ENCODE measurements around the gene USP49.

USP49 gene

DNA sequence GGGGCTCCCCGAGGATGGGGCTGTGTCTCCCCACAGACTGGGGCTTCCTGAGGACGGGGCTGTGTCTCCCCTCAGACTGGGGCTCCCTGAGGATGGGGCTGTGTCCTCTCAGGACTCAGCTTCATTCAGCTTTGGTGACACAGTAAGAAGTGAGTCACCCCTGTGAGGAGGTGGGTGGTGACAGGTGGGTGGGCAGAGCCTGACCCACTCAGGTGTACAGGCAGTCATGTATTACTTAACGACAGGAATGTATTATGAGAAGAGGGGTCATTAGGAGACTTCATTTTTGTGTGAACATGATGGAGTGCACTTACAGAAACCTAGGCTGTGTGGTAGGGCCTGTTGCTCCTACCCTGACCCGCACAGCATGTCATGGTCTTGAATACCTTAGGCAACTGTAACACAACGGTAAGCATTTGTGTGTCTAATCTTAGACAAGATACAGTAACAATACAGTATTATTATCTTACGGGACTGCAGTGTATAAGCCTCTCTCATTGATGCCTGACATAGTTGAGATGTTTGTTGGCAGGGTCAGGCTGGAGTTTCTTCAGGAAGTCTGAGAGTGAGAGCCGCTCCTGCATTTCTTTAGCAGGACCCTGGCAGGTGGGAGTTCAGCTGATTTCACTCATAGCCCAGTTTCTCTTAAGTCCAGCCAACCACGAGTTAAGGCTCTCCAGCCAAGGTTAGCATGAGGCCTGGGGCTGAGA is 137.1 kb downstream of the USP49 start:
- Histone ChIP-seq H3K4me3 (ENCODE audit: low read length) (no peak overlapping the region), H3K4me1 (ENCODE audit: control insufficient read depth, insufficient read depth, low read length) (no peaks in the 10 kb centered on the region), H3K27me3 (ENCODE audit: control insufficient read depth, insufficient read depth, low read length) (peaks cover 48% of the 10 kb centered on the region), H3K9me3 (replicated peaks; ENCODE audit: low read length) (no peaks in the 10 kb centered on the region), H3K4me2 (ENCODE audit: low read length) (no peak overlapping the region), H3K9ac (ENCODE audit: low read depth, low read length) (no peak overlapping the region), H3K36me3 (ENCODE audit: insufficient read depth, low read length) (no peaks in the 10 kb centered on the region)

DNA sequence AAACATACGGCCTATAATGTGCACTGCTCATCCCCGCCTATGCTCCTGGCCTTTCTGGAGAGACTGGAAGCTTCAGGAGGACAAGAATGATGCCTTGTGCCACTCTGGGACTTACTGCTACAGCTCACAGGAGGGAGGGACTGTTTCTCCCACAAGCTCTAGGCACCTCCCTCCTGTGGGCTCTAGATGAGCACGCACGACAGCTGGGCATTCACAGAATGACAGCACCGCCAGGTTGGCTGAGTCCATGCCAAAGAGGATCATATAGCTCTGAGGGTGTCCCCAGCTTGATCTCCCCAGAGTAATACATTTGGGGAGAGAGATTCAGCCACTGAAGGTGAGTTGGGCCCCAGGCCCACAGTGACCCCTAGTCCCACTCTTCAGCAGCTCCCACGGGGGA is 137.9 kb downstream of the USP49 start:
- Histone ChIP-seq H3K27me3 (ENCODE audit: control insufficient read depth, insufficient read depth, low read length) (peaks cover 48% of the 10 kb centered on the region), H3K4me1 (ENCODE audit: control insufficient read depth, insufficient read depth, low read length) (no peaks in the 10 kb centered on the region), H3K9ac (ENCODE audit: low read depth, low read length) (no peak overlapping the region), H3K4me2 (ENCODE audit: low read length) (no peak overlapping the region), H3K36me3 (ENCODE audit: insufficient read depth, low read length) (no peaks in the 10 kb centered on the region), H3K4me3 (ENCODE audit: low read length) (no peak overlapping the region), H3K9me3 (replicated peaks; ENCODE audit: low read length) (no peaks in the 10 kb centered on the region)

DNA sequence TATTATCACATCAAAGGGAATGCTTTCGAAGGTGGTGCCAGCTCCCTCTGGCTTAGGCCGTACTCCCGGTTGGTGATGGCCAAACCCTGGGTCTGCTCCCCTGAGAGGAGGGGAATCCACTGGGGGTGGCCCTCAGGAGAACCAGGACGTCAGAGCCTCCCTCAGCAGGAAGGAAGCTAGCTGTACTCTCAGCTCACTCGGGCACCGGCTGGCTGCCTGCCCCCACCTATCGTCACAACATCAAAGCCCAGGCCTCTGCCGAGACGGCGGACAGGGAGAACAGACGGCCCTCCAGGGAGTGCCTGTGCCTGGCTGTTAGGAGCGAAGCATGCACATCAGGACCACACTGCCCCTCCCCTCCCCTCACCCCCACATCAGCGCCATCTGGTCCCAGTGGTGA is 138.8 kb downstream of the USP49 start:
- no peaks in the 10 kb centered on the region for H3K9me3 ChIP-seq (replicated peaks; ENCODE audit: low read length)
- H3K4me2 ChIP-seq (ENCODE audit: low read length): no peak overlapping the region
- no peak overlapping the region for H3K4me3 ChIP-seq (ENCODE audit: low read length)
- peaks cover 48% of the 10 kb centered on the region for H3K27me3 ChIP-seq (ENCODE audit: control insufficient read depth, insufficient read depth, low read length)
- H3K36me3 ChIP-seq (ENCODE audit: insufficient read depth, low read length): no peaks in the 10 kb centered on the region
- no peaks in the 10 kb centered on the region for H3K4me1 ChIP-seq (ENCODE audit: control insufficient read depth, insufficient read depth, low read length)
- H3K9ac ChIP-seq (ENCODE audit: low read depth, low read length): no peak overlapping the region

DNA sequence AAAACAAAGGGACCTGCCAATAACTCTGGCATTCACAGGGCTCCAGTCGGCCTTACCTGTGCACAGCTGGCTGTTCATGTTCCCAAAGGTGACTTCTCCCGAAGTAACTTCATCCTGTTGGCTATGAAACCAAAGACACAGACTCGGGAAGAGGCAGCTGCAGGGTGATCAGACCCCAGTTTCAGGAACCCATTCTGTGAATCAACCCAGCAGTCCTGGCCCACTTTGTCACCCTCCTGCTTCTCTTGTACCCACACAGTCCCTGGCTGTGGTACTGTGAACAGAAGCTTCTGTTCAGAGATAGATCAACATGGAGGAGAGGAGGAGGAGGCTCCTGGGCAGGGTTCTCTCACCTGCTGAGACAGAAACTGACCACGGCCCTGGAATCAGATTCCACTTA is 139.3 kb downstream of the USP49 start:
- Histone ChIP-seq H3K36me3 (ENCODE audit: insufficient read depth, low read length) (no peaks in the 10 kb centered on the region), H3K27me3 (ENCODE audit: control insufficient read depth, insufficient read depth, low read length) (peaks cover 48% of the 10 kb centered on the region), H3K9ac (ENCODE audit: low read depth, low read length) (no peak overlapping the region), H3K4me1 (ENCODE audit: control insufficient read depth, insufficient read depth, low read length) (no peaks in the 10 kb centered on the region), H3K9me3 (replicated peaks; ENCODE audit: low read length) (no peaks in the 10 kb centered on the region), H3K4me2 (ENCODE audit: low read length) (no peak overlapping the region), H3K4me3 (ENCODE audit: low read length) (no peak overlapping the region)

DNA sequence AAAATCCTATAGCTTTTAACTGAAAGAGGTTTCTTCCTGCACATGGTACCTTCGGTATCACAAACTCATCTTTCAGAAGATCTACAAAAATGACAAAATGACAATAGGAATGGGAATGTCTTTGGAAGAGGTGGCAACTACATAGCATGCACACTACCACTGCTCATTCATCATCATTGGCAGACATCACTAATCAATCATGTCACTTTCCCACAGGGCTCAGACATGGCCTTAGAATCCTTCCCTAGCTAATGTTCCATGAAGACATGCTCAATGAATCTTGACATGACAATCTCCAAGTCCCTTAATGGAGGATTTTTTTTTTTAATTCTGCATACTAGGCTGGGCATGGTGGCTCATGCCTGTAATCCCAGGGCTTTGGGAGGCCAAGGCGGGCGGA is 144.8 kb downstream of the USP49 start:
- no peaks in the 10 kb centered on the region for H3K4me1 ChIP-seq (ENCODE audit: control insufficient read depth, insufficient read depth, low read length)
- H3K4me2 ChIP-seq (ENCODE audit: low read length): no peak overlapping the region
- no peaks in the 10 kb centered on the region for H3K9me3 ChIP-seq (replicated peaks; ENCODE audit: low read length)
- no peak overlapping the region for H3K4me3 ChIP-seq (ENCODE audit: low read length)
- peaks cover 33% of the 10 kb centered on the region for H3K27me3 ChIP-seq (ENCODE audit: control insufficient read depth, insufficient read depth, low read length)
- H3K9ac ChIP-seq (ENCODE audit: low read depth, low read length): no peak overlapping the region
- no peaks in the 10 kb centered on the region for H3K36me3 ChIP-seq (ENCODE audit: insufficient read depth, low read length)

DNA sequence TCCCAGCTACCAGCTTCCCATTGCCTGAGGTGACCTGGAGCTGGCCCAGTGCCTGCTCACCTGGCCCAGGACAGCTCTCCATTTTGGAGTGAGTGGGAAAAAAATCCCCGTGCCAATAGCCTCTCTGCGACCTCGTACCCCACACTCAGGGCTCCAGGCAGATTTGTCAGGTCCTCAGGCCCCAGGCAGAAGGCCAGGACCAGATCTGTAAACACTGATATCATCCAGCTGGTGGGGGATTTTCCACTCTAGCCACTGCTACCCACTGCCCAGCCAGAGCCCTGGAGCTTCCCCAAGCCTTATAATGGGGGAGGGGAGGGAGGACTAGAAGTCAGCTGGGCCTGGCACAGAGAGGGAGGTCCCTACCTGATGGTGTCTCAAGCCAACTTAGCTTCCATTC is 146.6 kb downstream of the USP49 start:
- no peak overlapping the region for H3K9ac ChIP-seq (ENCODE audit: low read depth, low read length)
- H3K4me2 ChIP-seq (ENCODE audit: low read length): no peak overlapping the region
- H3K9me3 ChIP-seq (replicated peaks; ENCODE audit: low read length): no peaks in the 10 kb centered on the region
- H3K27me3 ChIP-seq (ENCODE audit: control insufficient read depth, insufficient read depth, low read length): peaks cover 26% of the 10 kb centered on the region
- no peaks in the 10 kb centered on the region for H3K36me3 ChIP-seq (ENCODE audit: insufficient read depth, low read length)
- H3K4me1 ChIP-seq (ENCODE audit: control insufficient read depth, insufficient read depth, low read length): no peaks in the 10 kb centered on the region
- no peak overlapping the region for H3K4me3 ChIP-seq (ENCODE audit: low read length)

DNA sequence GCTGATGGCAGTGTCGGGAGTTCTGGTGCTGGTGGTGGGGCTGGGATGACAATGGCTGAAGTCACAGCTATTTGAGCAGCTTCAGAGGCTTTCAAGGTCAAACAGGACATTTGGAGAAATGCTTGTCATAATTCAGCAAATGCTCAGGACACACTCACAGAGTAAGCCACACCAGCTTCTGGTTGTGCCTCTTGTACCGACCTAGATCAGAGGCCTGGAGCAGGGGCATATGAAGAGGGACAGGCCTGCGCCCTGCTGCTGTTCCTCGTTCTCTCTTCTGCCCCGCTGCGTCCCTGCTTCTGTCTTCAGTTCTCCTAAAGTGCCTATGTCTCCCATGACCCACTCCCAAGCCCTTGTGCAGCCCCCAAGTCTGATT is 147.1 kb downstream of the USP49 start:
- no peaks in the 10 kb centered on the region for H3K36me3 ChIP-seq (ENCODE audit: insufficient read depth, low read length)
- peaks cover 24% of the 10 kb centered on the region for H3K27me3 ChIP-seq (ENCODE audit: control insufficient read depth, insufficient read depth, low read length)
- no peak overlapping the region for H3K9ac ChIP-seq (ENCODE audit: low read depth, low read length)
- no peaks in the 10 kb centered on the region for H3K4me1 ChIP-seq (ENCODE audit: control insufficient read depth, insufficient read depth, low read length)
- H3K9me3 ChIP-seq (replicated peaks; ENCODE audit: low read length): no peaks in the 10 kb centered on the region
- no peak overlapping the region for H3K4me2 ChIP-seq (ENCODE audit: low read length)
- H3K4me3 ChIP-seq (ENCODE audit: low read length): no peak overlapping the region

DNA sequence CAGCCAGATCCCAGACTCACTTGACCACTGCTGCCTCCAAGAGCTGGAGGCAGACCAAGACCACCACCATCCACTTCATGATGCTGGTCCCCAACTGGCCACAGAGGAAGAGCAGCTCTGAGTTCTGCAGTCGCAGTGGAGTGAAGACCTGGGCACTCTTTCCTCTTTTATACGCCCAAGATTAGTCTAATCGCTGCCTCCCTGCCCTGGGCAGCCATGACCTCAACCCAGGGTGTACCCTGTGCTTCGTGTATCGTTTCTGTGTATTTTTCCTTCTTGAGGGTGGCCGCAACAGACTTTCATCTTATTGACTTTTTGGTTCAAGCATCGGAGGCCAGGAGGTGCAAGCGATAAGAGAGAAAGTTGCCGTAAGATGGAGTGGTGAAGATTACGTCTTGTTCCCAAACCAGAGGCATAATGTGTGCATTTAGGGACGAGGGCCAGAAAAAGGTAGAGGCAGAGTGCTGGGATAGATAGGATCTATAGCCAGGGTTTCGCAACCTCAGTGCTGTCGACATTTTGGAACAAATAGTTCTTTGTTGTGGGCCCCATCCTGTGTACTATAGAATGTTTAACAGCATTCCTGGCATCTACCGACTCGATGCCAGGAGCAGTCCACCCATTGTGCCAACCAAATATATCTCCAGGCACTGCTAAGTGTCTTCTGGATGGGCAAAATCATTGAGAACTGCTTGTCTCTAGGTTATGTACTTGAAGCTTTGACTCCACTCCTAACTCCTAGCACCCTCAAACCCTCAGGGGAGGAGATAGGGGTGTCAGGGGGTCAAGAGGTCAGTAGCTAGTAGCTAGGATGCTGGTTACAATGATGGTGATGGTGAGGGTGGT is 147.7 kb downstream of the USP49 start, which contains the start of gene PGC:
PGC (minus strand) TSS at position 142 of the 846 bp plus-strand sequence; CDS start at position 79, 63 bp downstream.
- Histone ChIP-seq H3K9ac (ENCODE audit: low read depth, low read length) (no peak within 1 kb of the TSS), H3K4me3 (ENCODE audit: low read length) (no peak within 1 kb of the TSS), H3K9me3 (replicated peaks; ENCODE audit: low read length) (no peaks in the 10 kb centered on the region), H3K4me2 (ENCODE audit: low read length) (no peak within 1 kb of the TSS), H3K4me1 (ENCODE audit: control insufficient read depth, insufficient read depth, low read length) (no peaks in the 10 kb centered on the region), H3K27me3 (ENCODE audit: control insufficient read depth, insufficient read depth, low read length) (peaks cover 24% of the 10 kb centered on the region), H3K36me3 (ENCODE audit: insufficient read depth, low read length) (no peaks in the 10 kb centered on the region)

DNA sequence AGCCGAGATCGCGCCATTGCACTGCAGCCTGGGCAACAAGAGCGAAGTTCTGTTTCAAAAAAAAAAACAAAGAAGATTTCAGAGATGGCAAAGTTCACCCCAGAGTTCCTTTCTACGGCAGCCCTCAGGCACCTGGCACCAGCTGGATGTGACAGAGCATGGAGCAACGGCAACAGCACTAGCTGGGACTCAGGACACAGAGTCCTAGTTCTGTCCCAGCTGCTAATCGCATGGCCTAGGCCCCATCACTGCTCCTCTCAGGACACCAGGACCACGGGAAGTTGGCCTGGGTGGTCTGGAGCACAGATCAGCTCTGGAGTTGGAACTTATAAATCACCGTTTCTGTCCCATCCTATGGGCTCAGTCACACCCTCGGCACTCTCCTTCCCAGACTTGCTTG is 149.1 kb downstream of the USP49 start:
- no peak overlapping the region for H3K9ac ChIP-seq (ENCODE audit: low read depth, low read length)
- H3K4me2 ChIP-seq (ENCODE audit: low read length): no peak overlapping the region
- no peak overlapping the region for H3K4me3 ChIP-seq (ENCODE audit: low read length)
- peaks cover 24% of the 10 kb centered on the region for H3K27me3 ChIP-seq (ENCODE audit: control insufficient read depth, insufficient read depth, low read length)
- no peaks in the 10 kb centered on the region for H3K4me1 ChIP-seq (ENCODE audit: control insufficient read depth, insufficient read depth, low read length)
- H3K36me3 ChIP-seq (ENCODE audit: insufficient read depth, low read length): no peaks in the 10 kb centered on the region
- no peaks in the 10 kb centered on the region for H3K9me3 ChIP-seq (replicated peaks; ENCODE audit: low read length)

DNA sequence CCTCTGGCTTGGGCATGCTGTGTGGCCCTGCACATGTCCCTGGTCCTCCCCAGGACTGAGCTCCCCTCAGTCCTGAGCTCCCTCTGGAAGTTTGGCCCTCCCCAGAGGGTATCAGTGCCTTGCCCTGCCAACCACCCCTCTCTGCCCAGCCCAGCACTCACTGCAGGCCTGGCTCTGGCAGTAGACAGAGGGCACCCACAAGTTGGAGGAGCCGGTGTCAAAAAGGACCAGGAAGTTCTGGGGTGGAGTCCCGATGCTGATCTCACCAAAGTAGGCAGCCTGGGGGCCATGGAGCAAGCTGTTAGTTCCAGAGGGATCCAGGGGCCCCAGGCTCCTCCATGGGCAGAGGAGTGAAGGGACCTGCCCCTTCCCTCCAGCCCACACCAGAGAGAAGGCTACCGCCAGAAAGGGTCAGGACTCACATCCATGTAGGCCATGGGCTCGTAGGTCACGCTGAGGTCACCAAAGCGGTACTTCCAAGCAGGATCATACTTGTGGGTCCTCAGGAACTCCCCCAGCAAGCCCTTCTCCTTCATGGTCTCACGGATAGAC is 150.9 kb downstream of the USP49 start:
- Histone ChIP-seq H3K36me3 (ENCODE audit: insufficient read depth, low read length) (no peaks in the 10 kb centered on the region), H3K4me1 (ENCODE audit: control insufficient read depth, insufficient read depth, low read length) (no peaks in the 10 kb centered on the region), H3K27me3 (ENCODE audit: control insufficient read depth, insufficient read depth, low read length) (peaks cover 28% of the 10 kb centered on the region), H3K4me2 (ENCODE audit: low read length) (no peak overlapping the region), H3K4me3 (ENCODE audit: low read length) (no peak overlapping the region), H3K9me3 (replicated peaks; ENCODE audit: low read length) (no peaks in the 10 kb centered on the region), H3K9ac (ENCODE audit: low read depth, low read length) (no peak overlapping the region)

DNA sequence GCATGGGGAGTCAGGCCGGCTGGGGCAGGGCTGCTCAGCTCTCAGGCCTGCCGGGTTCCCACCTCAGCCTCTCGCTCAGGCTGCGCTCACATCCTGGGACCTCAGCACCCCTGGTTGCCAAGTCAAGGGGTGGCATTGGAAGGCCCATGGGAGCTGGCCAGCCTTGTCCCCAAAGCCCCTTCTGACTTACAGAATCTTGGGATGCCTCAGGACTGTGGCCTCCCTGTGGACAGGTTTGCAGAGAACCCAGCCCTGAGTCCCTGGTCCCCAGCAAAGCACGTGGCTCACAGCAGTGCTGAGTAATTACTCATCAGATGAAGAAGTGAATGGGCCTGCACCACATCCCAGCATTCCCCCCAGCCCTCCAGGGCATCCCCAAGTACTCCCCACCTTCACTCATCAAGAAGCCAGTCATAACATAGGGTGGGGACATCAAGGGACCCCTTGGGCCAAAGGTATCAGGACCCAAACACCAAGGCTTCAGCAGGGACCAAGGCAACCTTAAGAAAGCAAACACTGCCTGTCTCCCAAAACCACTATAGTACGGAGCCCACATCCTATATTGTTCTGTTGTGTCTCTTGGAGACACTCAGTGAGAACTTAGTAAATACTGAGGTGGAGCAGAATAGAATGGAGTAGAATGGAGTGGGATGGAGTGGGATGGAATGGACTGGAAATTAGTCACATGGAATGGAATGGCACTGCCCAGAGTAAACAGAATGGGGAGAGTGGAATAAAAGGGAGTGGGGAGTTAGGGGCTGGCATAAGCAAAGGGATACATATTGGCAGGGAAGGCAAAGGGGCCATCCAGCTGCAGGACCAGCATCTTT is 151.6 kb downstream of the USP49 start:
- Histone ChIP-seq H3K9me3 (replicated peaks; ENCODE audit: low read length) (no peaks in the 10 kb centered on the region), H3K4me3 (ENCODE audit: low read length) (no peak overlapping the region), H3K4me1 (ENCODE audit: control insufficient read depth, insufficient read depth, low read length) (no peaks in the 10 kb centered on the region), H3K36me3 (ENCODE audit: insufficient read depth, low read length) (no peaks in the 10 kb centered on the region), H3K27me3 (ENCODE audit: control insufficient read depth, insufficient read depth, low read length) (peaks cover 28% of the 10 kb centered on the region), H3K9ac (ENCODE audit: low read depth, low read length) (no peak overlapping the region), H3K4me2 (ENCODE audit: low read length) (no peak overlapping the region)

Data from skeletal muscle satellite cell (primary cell).